Measurements from ENCODE around the gene HSDL2.
"Not testable (repeated sequence)": the region's sequence is repeated elsewhere in the genome, so short reads cannot be mapped to it uniquely, and the experiment has no call there.

HSDL2 gene

GRCh38 chr9:112380102-112380824, at the start of gene HSDL2:
Gene HSDL2, plus strand, starts transcription at chr9:112380108. Its CDS starts 56 bp downstream, at chr9:112380164.
- DNase-seq: no peak

GRCh38 chr9:112331674-112331952, 48.3 kb upstream of the HSDL2 start:
- DNase-seq: no peak

GRCh38 chr9:112332214-112332613, 47.7 kb upstream of the HSDL2 start:
- no peak for DNase-seq

- DNase-seq: no peak
Measured at GRCh38 chr9:112332674-112332976, 47.3 kb upstream of the HSDL2 start.

- peak; percentile 37 for DNase-seq
Measured at GRCh38 chr9:112332977-112333638, 46.8 kb upstream of the HSDL2 start, which contains the start of gene PTBP3. Gene PTBP3, minus strand, starts transcription at chr9:112333619. Its CDS starts 35,754 bp downstream, at chr9:112297865.

GRCh38 chr9:112333639-112334431, 46.1 kb upstream of the HSDL2 start:
- peak; percentile 86 for DNase-seq

- no peak for DNase-seq
Measured at GRCh38 chr9:112334432-112334841, 45.5 kb upstream of the HSDL2 start.

- no peak for DNase-seq
Measured at GRCh38 chr9:112337547-112337946, 42.4 kb upstream of the HSDL2 start.

- no peak for DNase-seq
Measured at GRCh38 chr9:112338561-112338960, 41.3 kb upstream of the HSDL2 start.

- no peak for DNase-seq
Measured at GRCh38 chr9:112339886-112340285, 40.0 kb upstream of the HSDL2 start.

- DNase-seq: no peak
Measured at GRCh38 chr9:112341730-112342129, 38.2 kb upstream of the HSDL2 start.

GRCh38 chr9:112348257-112349007, 31.5 kb upstream of the HSDL2 start:
- DNase-seq: peak; percentile 61

GRCh38 chr9:112349008-112349333, 30.9 kb upstream of the HSDL2 start:
- no peak for DNase-seq

GRCh38 chr9:112351184-112351583, 28.7 kb upstream of the HSDL2 start:
- DNase-seq: no peak

- no peak for DNase-seq
Measured at GRCh38 chr9:112352209-112352608, 27.7 kb upstream of the HSDL2 start.

- DNase-seq: no peak
Measured at GRCh38 chr9:112354081-112354743, 25.7 kb upstream of the HSDL2 start.

GRCh38 chr9:112355427-112355897, 24.4 kb upstream of the HSDL2 start:
- no peak for DNase-seq

GRCh38 chr9:112360047-112360804, 19.7 kb upstream of the HSDL2 start:
- DNase-seq: no peak

- DNase-seq: peak; percentile 41
Measured at GRCh38 chr9:112361601-112362000, 18.3 kb upstream of the HSDL2 start.

GRCh38 chr9:112364761-112365160, 15.1 kb upstream of the HSDL2 start:
- DNase-seq: no peak

- DNase-seq: not testable (repeated sequence)
Measured at GRCh38 chr9:112365257-112365656, 14.7 kb upstream of the HSDL2 start.

GRCh38 chr9:112366591-112366990, 13.3 kb upstream of the HSDL2 start:
- no peak for DNase-seq

Measured in NCI-H2029 treated with DMSO at 0.1 percent for 48 hours (cell line).